A673 (cell line): Measurements from ENCODE around the gene ROM1. TPM values are rescaled to one million over a fixed set of nuclear protein-coding genes. Genes with fewer than 3 reads are reported as not detected.

Source experiments
- BruUV-seq: library from RNA; stranded (reverse); fragments of 400-500 nt; replicated peaks from 2 replicates; lab custom pipeline; 2021; lab: Mats Ljungman, UMichigan
- CTCF ChIA-PET: fragments of 300-600 bp; sonication (Branson Sonifier 250); formaldehyde crosslinking; loops from one replicate; lab custom pipeline; 2022; ENCODE audit warnings: antibody characterized with exemption; lab: Charles Lee
- POLR2A ChIA-PET: fragments of 300-600 bp; sonication (Branson Sonifier 250); formaldehyde crosslinking; loops from one replicate; lab custom pipeline; 2022; ENCODE audit warnings: antibody characterized with exemption; ENCODE audit not compliant: low non-redundant PET; lab: Charles Lee
- DNase-seq: peaks from one replicate; pipeline ENCODE4 v3.0.0-alpha.2; 2015; ENCODE audit warnings: low spot score
- H3K27ac ChIP-seq: fragments of 200-600 bp; sonication (generic); 2 replicates; pipeline ENCODE4 v1.5.1; 2016; ENCODE audit warnings: mixed run types, low read depth, mild to moderate bottlenecking, mixed read lengths, antibody characterized with exemption, low read length; ENCODE audit not compliant: poor library complexity, severe bottlenecking
- H3K27me3 ChIP-seq: fragments of 200-600 bp; sonication (generic); replicated peaks from 2 replicates; pipeline ENCODE4 v1.6.1; 2017; ENCODE audit warnings: mixed run types, low read depth, mild to moderate bottlenecking, mixed read lengths, antibody characterized with exemption, low read length; ENCODE audit not compliant: insufficient read depth, poor library complexity
- H3K36me3 ChIP-seq: fragments of 200-600 bp; sonication (generic); 2 replicates; pipeline ENCODE4 v1.6.1; 2016; ENCODE audit warnings: mixed run types, mild to moderate bottlenecking, mixed read lengths, antibody characterized with exemption, low read length; ENCODE audit not compliant: insufficient read depth, poor library complexity, severe bottlenecking
- H3K4me1 ChIP-seq: fragments of 200-600 bp; sonication (generic); 2 replicates; pipeline ENCODE4 v1.6.1; 2017; ENCODE audit warnings: mixed run types, mild to moderate bottlenecking, mixed read lengths, antibody characterized with exemption, low read length; ENCODE audit not compliant: insufficient read depth, poor library complexity, severe bottlenecking
- H3K4me3 ChIP-seq: fragments of 200-600 bp; sonication (generic); 2 replicates; pipeline ENCODE4 v1.5.1; 2016; ENCODE audit warnings: low read depth, mixed run types, mild to moderate bottlenecking, mixed read lengths, low read length; ENCODE audit not compliant: poor library complexity, severe bottlenecking
- H3K9me3 ChIP-seq: fragments of 200-600 bp; sonication (generic); 2 replicates; pipeline ENCODE4 v1.6.1; 2016; ENCODE audit warnings: mixed run types, low read depth, mild to moderate bottlenecking, mixed read lengths, antibody characterized with exemption, low read length; ENCODE audit not compliant: poor library complexity, severe bottlenecking
- CTCF ChIP-seq: fragments of 300-800, 200-600 bp; sonication (generic); conservative IDR thresholded peaks from 2 replicates; pipeline ENCODE4 v1.5.1; 2017; ENCODE audit warnings: low read depth, mild to moderate bottlenecking, antibody characterized with exemption, low read length, moderate library complexity, mixed read lengths
- EZH2 ChIP-seq: fragments of 200-600 bp; sonication (generic); IDR thresholded peaks from 2 replicates; pipeline ENCODE4 v1.6.1; 2017; ENCODE audit warnings: borderline replicate concordance, low read depth, mild to moderate bottlenecking, mixed read lengths, antibody characterized with exemption, low read length; ENCODE audit not compliant: poor library complexity, severe bottlenecking
- intact Hi-C: fragments of 100-400 bp; cut with micrococcal nuclease; formaldehyde crosslinking; loops from one replicate; pipeline ENCODE4 v1.10.0; 2022; ENCODE audit not compliant: unreplicated experiment
- total RNA-seq: library from RNA; stranded (reverse); gene quantifications from 2 replicates; pipeline ENCODE4 v1.2.3, GENCODE V29; 2021

ROM1 gene
- total RNA-seq, 1 experiment from 2014 or later = 1.1 TPM

- peak within 1 kb of the TSS; percentile 88 for H3K27ac ChIP-seq
- no peaks in the 10 kb centered on the region for H3K27me3 ChIP-seq
- no peak for TF ChIP-seq CTCF
- TF ChIP-seq EZH2 = no peak
- ChIA-PET CTCF (interaction anchor here (0.5 to 1.4 kb wide), 10 partner anchors 14 to 836 kb away, joined by 3 to 11 read pairs (median 4); partner anchors contain the start of gene TUT1), POLR2A (interaction anchor here (0.5 to 1.8 kb wide), 13 partner anchors 18 to 1195 kb away, joined by 3 to 16 read pairs (median 4); partner anchors contain the start of genes AHNAK, C11orf98, CSKMT and MTA2)
- H3K4me1 ChIP-seq = peaks cover 31% of the 10 kb centered on the region
- no peaks in the 10 kb centered on the region for H3K9me3 ChIP-seq
- H3K36me3 ChIP-seq = peaks cover 61% of the 10 kb centered on the region
- H3K4me3 ChIP-seq = peak within 1 kb of the TSS; percentile 65
- BruUV-seq = no TSS peak
- DNase-seq = peak; percentile 100
- intact Hi-C loops = no loop called here
These were observed 39.3 kb upstream of the ROM1 start, which contains the start of gene EEF1G for GRCh38 chr11:62573592-62574362. TSS of gene EEF1G (minus strand) at chr11:62573891. CDS start at chr11:62573842, 49 bp downstream.

- ChIA-PET POLR2A (interaction anchor here (0.5 to 1.8 kb wide), 11 partner anchors 17 to 1196 kb away, joined by 3 to 16 read pairs (median 4); partner anchors contain the start of genes AHNAK, C11orf98, CSKMT and MTA2), CTCF (interaction anchor here (0.5 to 1.4 kb wide), 9 partner anchors 15 to 837 kb away, joined by 3 to 11 read pairs (median 4); partner anchors contain the start of gene TUT1)
- peaks cover 61% of the 10 kb centered on the region for H3K36me3 ChIP-seq
- H3K4me3 ChIP-seq = peak overlapping the region; percentile 65
- TF ChIP-seq CTCF (no peak), EZH2 (no peak)
- intact Hi-C loops = no loop called here
- peak overlapping the region; percentile 88 for H3K27ac ChIP-seq
- peaks cover 28% of the 10 kb centered on the region for H3K4me1 ChIP-seq
- peak; percentile 51 for DNase-seq
- TSS peak; percentile 71 for BruUV-seq
- H3K9me3 ChIP-seq = no peaks in the 10 kb centered on the region
- H3K27me3 ChIP-seq = no peaks in the 10 kb centered on the region
These were observed 38.5 kb upstream of the ROM1 start for GRCh38 chr11:62574363-62575071.

- no peaks in the 10 kb centered on the region for H3K27me3 ChIP-seq
- H3K36me3 ChIP-seq = peaks cover 59% of the 10 kb centered on the region
- TF ChIP-seq EZH2 = no peak
- TF ChIP-seq CTCF = no peak
- no peaks in the 10 kb centered on the region for H3K9me3 ChIP-seq
- ChIA-PET CTCF (no interaction called here), POLR2A (interaction anchor here (1.8 kb wide), 1 partner anchor 16 kb away, joined by 14 read pairs; the partner anchor contains the start of gene TUT1)
- intact Hi-C loops = no loop called here
- BruUV-seq = no TSS peak
- no peak for DNase-seq
- peaks cover 28% of the 10 kb centered on the region for H3K4me1 ChIP-seq
- H3K4me3 ChIP-seq = peak overlapping the region; percentile 65
- peak overlapping the region; percentile 88 for H3K27ac ChIP-seq
These were observed 37.9 kb upstream of the ROM1 start for GRCh38 chr11:62575156-62575555.
